GM12878 (cell line): ENCODE measurements around the gene MMP20. TPM values are rescaled to one million over a fixed set of nuclear protein-coding genes. Genes with fewer than 3 reads are reported as not detected.

Experiments used
- ATAC-seq: fragments of 200-7000 bp; cut with Tn5 transposase; 3 replicates; pipeline ENCODE4 v1.9.1; 2020; ENCODE audit warnings: mild to moderate bottlenecking, moderate library complexity
- BruUV-seq: library from RNA; stranded (reverse); fragments of 400-500 nt; replicated peaks from 2 replicates; lab custom pipeline; 2021; lab: Mats Ljungman, UMichigan
- CTCF ChIA-PET: fragments of 300-600 bp; sonication (Branson Sonifier 250); formaldehyde crosslinking; extraction: SDS; loops from one replicate; lab custom pipeline; 2021; ENCODE audit warnings: inconsistent platforms; lab: Yijun Ruan, JAX
- POLR2A ChIA-PET: fragments of 350-600 bp; formaldehyde crosslinking; extraction: SDS; loops from one replicate; lab custom pipeline; 2021; ENCODE audit warnings: inconsistent platforms; lab: Charles Lee
- RAD21 ChIA-PET: fragments of 300-600 bp; sonication (Branson Sonifier 250); formaldehyde crosslinking; loops from one replicate; lab custom pipeline; 2023; ENCODE audit warnings: antibody characterized with exemption; ENCODE audit not compliant: unreplicated experiment; lab: Charles Lee
- SMC1A ChIA-PET: fragments of 300-600 bp; sonication (Branson Sonifier 250); formaldehyde crosslinking; loops from one replicate; lab custom pipeline; 2023; ENCODE audit not compliant: unreplicated experiment, uncharacterized antibody; lab: Charles Lee
- DNase-seq: peaks from one replicate; pipeline ENCODE4 v3.0.0-alpha.2; 2011; ENCODE audit warnings: low read depth, low spot score
- FAIRE-seq: peaks from 3 replicates; lab custom pipeline; 2011; peaks lifted over from hg19 to GRCh38; lab: Jason Lieb, UNC
- H2AFZ ChIP-seq: 2 replicates; pipeline ENCODE4 v1.6.0; 2011; ENCODE audit warnings: low read depth, low read length, control low read depth; ENCODE audit not compliant: control insufficient read depth
- H3K27ac ChIP-seq: 2 replicates; pipeline ENCODE4 v1.5.1; 2011; ENCODE audit warnings: control low read depth; ENCODE audit not compliant: control insufficient read depth, insufficient read depth
- H3K27me3 ChIP-seq, 2 experiments: replicated peaks in 1 of 2; 2 replicates each; pipeline versions ENCODE4 v1.6.0 to v1.6.1; 2011; ENCODE audit warnings: low read length in 1 of 2; ENCODE audit not compliant: control insufficient read depth in 2 of 2, insufficient read depth in 2 of 2
- H3K36me3 ChIP-seq, 2 experiments: 2 replicates each; pipeline ENCODE4 v1.5.1; 2011; ENCODE audit warnings: low read length in 1 of 2; ENCODE audit not compliant: control insufficient read depth in 2 of 2, insufficient read depth in 2 of 2
- H3K4me1 ChIP-seq: 2 replicates; pipeline ENCODE4 v1.6.1; 2011; ENCODE audit warnings: mild to moderate bottlenecking, low read length, moderate library complexity, mixed read lengths; ENCODE audit not compliant: control insufficient read depth, insufficient read depth
- H3K4me2 ChIP-seq: 2 replicates; pipeline ENCODE4 v1.6.0; 2011; ENCODE audit warnings: control low read depth; ENCODE audit not compliant: control insufficient read depth, insufficient read depth
- H3K4me3 ChIP-seq: fragments of 200-600 bp; sonication (generic); 2 replicates; pipeline ENCODE4 v1.5.1; 2016
- H3K79me2 ChIP-seq: 2 replicates; pipeline ENCODE4 v1.6.0; 2011; ENCODE audit warnings: low read length; ENCODE audit not compliant: control insufficient read depth, insufficient read depth
- H3K9ac ChIP-seq: 2 replicates; pipeline ENCODE4 v1.8.0; 2011; ENCODE audit warnings: low read length, control low read depth, mixed read lengths; ENCODE audit not compliant: control insufficient read depth, insufficient read depth
- H3K9me3 ChIP-seq: replicated peaks from 3 replicates; pipeline ENCODE4 v1.5.1; 2011; ENCODE audit warnings: mild to moderate bottlenecking, low read length; ENCODE audit not compliant: control insufficient read depth, insufficient read depth
- H4K20me1 ChIP-seq: 2 replicates; pipeline ENCODE4 v1.6.0; 2011; ENCODE audit not compliant: control insufficient read depth, insufficient read depth
- IKZF1 ChIP-seq: fragments of 450-650 bp; conservative IDR thresholded peaks from 2 replicates; pipeline ENCODE4 v1.6.1; 2017; ENCODE audit warnings: antibody characterized with exemption, mild to moderate bottlenecking
- IKZF2 ChIP-seq, 2 experiments: fragments of 450-650 bp; IDR thresholded peaks; 2 replicates each; pipeline ENCODE4 v1.6.1; 2017; ENCODE audit warnings: mild to moderate bottlenecking in 2 of 2, moderate library complexity in 2 of 2
- MEF2A ChIP-seq: IDR thresholded peaks from 2 replicates; pipeline ENCODE4 v1.6.1; 2011; ENCODE audit warnings: low read depth, mild to moderate bottlenecking, low read length, moderate library complexity; ENCODE audit not compliant: insufficient read depth
- POLR2A ChIP-seq: IDR thresholded peaks from 2 replicates; pipeline ENCODE4 v1.6.1; 2011; ENCODE audit warnings: low read depth, mild to moderate bottlenecking, low read length
- RUNX3 ChIP-seq: IDR thresholded peaks from 2 replicates; pipeline ENCODE4 v1.6.1; 2012; ENCODE audit warnings: low read length, inconsistent platforms
- SPI1 ChIP-seq: IDR thresholded peaks from 2 replicates; pipeline ENCODE4 v1.6.1; 2011; ENCODE audit warnings: low read depth, mild to moderate bottlenecking, low read length, moderate library complexity, borderline replicate concordance; ENCODE audit not compliant: insufficient read depth
- SRF ChIP-seq, 2 experiments: IDR thresholded peaks; 2 replicates each; pipeline ENCODE4 v1.6.1; 2011; ENCODE audit warnings: low read depth in 2 of 2, low read length in 2 of 2, mild to moderate bottlenecking in 1 of 2, moderate library complexity in 1 of 2
- STAT3 ChIP-seq: IDR thresholded peaks from 2 replicates; pipeline ENCODE4 v1.6.1; 2011; ENCODE audit warnings: low read depth, low read length, improper control_type of control experiment
- WGBS: methylation state at CpG from one replicate; pipeline ENCODE4 v1.1.6; 2016; ENCODE audit warnings: low lambda C conversion rate; ENCODE audit not compliant: insufficient replicate concordance, insufficient coverage; ENCODE audit errors: missing lambda C conversion rate; 5-methylcytosine and 5-hydroxymethylcytosine counted together
- in situ Hi-C: fragments of 300-500 bp; cut with MboI; formaldehyde crosslinking; loops from 9 replicates; pipeline ENCODE4 v1.14.3; 2018; ENCODE audit warnings: mixed read lengths
- intact Hi-C: fragments of 100-400 bp; cut with micrococcal nuclease; formaldehyde crosslinking; loops from one replicate; pipeline ENCODE4 v1.14.2; 2022; ENCODE audit not compliant: unreplicated experiment
- polyA plus RNA-seq, 11 experiments: library from polyadenylated mRNA; depleted of rRNA in 4 of 11; unstranded in 6 of 11; stranded (reverse) in 5 of 11; fragments of >200 nt; fragmentation: Nextera tagmentation in 4 of 11; fragmentation: Illumina TruSeq in 1 of 11; extraction: Ambion mirVana in 4 of 11; extraction: Trizol in 1 of 11; gene quantifications; 1 replicate in 1 of 11; 2 replicates in 10 of 11; pipeline versions ENCODE4 v1.2.1 to v1.2.3, GENCODE V29; 2011 to 2016; ENCODE audit warnings: inconsistent platforms in 2 of 11, missing spikeins in 2 of 11, low read depth in 1 of 11
- total RNA-seq, 4 experiments: library from RNA; depleted of rRNA in 3 of 4; stranded (reverse); fragments of >200 nt in 3 of 4; fragmentation: Illumina TruSeq in 1 of 4; extraction: Trizol in 1 of 4; gene quantifications; 2 replicates each; pipeline versions ENCODE4 v1.2.1 to v1.2.3, GENCODE V29; 2013 to 2021
- TF ChIP-seq, protein P1 (sequence below): fragments of 450-650 bp; IDR thresholded peaks from 2 replicates; pipeline ENCODE4 v1.6.1; 2017; ENCODE audit warnings: mild to moderate bottlenecking, moderate library complexity
- TF ChIP-seq, protein P2 (sequence below): IDR thresholded peaks from 2 replicates; pipeline ENCODE4 v1.6.1; 2012; ENCODE audit warnings: low read depth, low read length, improper control_type of control experiment
- TF ChIP-seq, protein P3 (sequence below): fragments of 450-650 bp; IDR thresholded peaks from 2 replicates; pipeline ENCODE4 v1.6.1; 2017; ENCODE audit warnings: mild to moderate bottlenecking, low read depth, inconsistent platforms; ENCODE audit not compliant: poor library complexity, severe bottlenecking
- TF ChIP-seq, protein P4 (sequence below), 3 experiments: IDR thresholded peaks in 2 of 3; conservative IDR thresholded peaks in 1 of 3; 2 replicates each; pipeline ENCODE4 v1.5.1; 2011; ENCODE audit warnings: low read depth in 3 of 3, low read length in 3 of 3, mild to moderate bottlenecking in 3 of 3, control low read depth in 2 of 3, moderate library complexity in 2 of 3, inconsistent platforms in 1 of 3, mixed read lengths in 1 of 3; ENCODE audit not compliant: control insufficient read depth in 2 of 3, insufficient read depth in 1 of 3; ENCODE audit errors: extremely low read depth in 1 of 3

Gene MMP20
- total and polyA plus RNA-seq, 10 of the 15 experiments (the other 5 are each of a cell fraction or from before 2014, with no cell fraction given), result 0.10 to 0.57 (median 0.19) TPM; not detected in 2

DNA sequence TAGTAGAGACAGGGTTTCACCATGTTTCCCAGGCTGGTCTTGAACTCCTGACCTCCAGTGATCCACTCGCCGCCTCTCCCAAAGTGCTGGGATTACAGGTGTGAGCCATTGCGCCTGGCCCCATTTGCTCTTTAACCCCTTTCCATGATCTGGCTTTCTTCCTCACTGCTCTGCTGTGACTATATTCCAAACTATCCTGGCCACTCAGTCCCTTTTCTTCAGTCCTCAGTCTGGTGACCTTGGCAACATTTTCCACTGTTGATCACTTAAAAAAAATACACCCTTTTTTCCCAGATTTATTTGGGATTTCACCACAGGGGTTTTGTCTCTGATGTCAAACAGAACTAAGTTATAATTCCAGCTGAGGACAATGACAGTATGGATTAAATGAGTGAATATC lies 24.5 kb downstream of the MMP20 start (continued):
- TF ChIP-seq, protein P1, sequence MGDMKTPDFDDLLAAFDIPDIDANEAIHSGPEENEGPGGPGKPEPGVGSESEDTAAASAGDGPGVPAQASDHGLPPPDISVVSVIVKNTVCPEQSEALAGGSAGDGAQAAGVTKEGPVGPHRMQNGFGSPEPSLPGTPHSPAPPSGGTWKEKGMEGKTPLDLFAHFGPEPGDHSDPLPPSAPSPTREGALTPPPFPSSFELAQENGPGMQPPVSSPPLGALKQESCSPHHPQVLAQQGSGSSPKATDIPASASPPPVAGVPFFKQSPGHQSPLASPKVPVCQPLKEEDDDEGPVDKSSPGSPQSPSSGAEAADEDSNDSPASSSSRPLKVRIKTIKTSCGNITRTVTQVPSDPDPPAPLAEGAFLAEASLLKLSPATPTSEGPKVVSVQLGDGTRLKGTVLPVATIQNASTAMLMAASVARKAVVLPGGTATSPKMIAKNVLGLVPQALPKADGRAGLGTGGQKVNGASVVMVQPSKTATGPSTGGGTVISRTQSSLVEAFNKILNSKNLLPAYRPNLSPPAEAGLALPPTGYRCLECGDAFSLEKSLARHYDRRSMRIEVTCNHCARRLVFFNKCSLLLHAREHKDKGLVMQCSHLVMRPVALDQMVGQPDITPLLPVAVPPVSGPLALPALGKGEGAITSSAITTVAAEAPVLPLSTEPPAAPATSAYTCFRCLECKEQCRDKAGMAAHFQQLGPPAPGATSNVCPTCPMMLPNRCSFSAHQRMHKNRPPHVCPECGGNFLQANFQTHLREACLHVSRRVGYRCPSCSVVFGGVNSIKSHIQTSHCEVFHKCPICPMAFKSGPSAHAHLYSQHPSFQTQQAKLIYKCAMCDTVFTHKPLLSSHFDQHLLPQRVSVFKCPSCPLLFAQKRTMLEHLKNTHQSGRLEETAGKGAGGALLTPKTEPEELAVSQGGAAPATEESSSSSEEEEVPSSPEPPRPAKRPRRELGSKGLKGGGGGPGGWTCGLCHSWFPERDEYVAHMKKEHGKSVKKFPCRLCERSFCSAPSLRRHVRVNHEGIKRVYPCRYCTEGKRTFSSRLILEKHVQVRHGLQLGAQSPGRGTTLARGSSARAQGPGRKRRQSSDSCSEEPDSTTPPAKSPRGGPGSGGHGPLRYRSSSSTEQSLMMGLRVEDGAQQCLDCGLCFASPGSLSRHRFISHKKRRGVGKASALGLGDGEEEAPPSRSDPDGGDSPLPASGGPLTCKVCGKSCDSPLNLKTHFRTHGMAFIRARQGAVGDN, result no peak
- TF ChIP-seq SPI1 (no peak), POLR2A (no peak)

DNA sequence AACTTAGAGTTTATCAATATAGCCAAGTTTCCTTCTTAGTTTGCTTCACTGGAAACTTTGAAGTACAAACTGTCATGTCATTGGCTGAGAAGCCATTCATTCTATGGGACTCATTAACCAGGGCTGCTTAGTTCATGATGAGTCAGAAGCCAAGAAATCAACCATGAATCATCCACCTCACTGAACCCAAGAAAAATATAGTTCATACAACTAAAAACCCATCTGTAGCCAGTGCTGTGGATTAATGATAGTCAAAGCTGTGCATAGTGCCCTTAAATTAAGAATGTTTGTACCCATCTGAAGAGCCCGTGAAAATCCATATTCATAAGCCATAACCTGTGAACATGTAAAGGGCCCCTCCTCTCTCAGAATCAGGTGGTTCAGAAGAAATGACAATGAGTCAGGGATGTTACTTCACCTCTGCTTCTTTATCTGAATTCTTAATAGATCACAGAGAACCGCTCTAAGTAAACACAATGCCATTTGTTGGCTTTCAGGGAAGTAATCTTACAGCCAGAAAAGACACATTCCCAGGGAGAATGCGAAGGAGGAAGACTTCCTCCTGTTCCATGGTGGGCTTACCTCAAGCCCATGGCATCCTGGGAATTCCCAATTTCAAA lies 25.4 kb downstream of the MMP20 start:
- Histone ChIP-seq H3K36me3 (no peaks in the 10 kb centered on the region), H3K4me3 (no peak overlapping the region), H3K4me1 (peaks cover 3% of the 10 kb centered on the region; the same call in 1 of the 2 replicates), H3K9ac (no peak overlapping the region), H3K79me2 (no peaks in the 10 kb centered on the region), H2AFZ (no peak overlapping the region), H3K27me3 (no peaks in the 10 kb centered on the region), H3K4me2 (no peak overlapping the region), H3K27ac (0 out of 2 replicates have a peak overlapping the region, but pooled peaks have one; percentile 16), H3K9me3 (no peaks in the 10 kb centered on the region; the same call in 2 of the 3 replicates), H4K20me1 (no peaks in the 10 kb centered on the region)
- 19% methylated on average over 3 of the region's 3 CpGs for WGBS
- DNase-seq, result no peak
- RAD21 ChIA-PET, result interaction anchor here (0.9 to 9.6 kb wide), 6 partner anchors 12 to 54 kb away, joined by 5 to 94 read pairs (median 10); no protein-coding TSS in a partner anchor
- BruUV-seq, result TSS peak; percentile 89
- CTCF ChIA-PET, result interaction anchor here (0.8 to 11.7 kb wide), 6 partner anchors 9 to 336 kb away, joined by 3 to 130 read pairs (median 3); no protein-coding TSS in a partner anchor
- SMC1A ChIA-PET, result interaction anchor here (0.7 to 19.4 kb wide), 11 partner anchors 8 to 254 kb away, joined by 3 to 399 read pairs (median 4); no protein-coding TSS in a partner anchor
- POLR2A ChIA-PET, result interaction anchor here (0.7 to 1.3 kb wide), 5 partner anchors 9 to 47 kb away, joined by 3 to 6 read pairs (median 4); no protein-coding TSS in a partner anchor
- intact Hi-C loops (loop anchor here (1.0 to 2.0 kb wide), 3 partner anchors 10 to 53 kb away; no protein-coding TSS in a partner anchor), in situ Hi-C loops (no loop called here)
- FAIRE-seq, result peak; percentile 56
- ATAC-seq, result peak; percentile 94
- TF ChIP-seq IKZF2 (IDR thresholded peaks at IDR 0.05) (peak in 1 of 2 experiments; percentile 15; a peak in 2 of 4 replicates), MEF2A (no peak), SRF (IDR thresholded peaks at IDR 0.05; ENCODE audit: low read depth in 2 of 2, low read length in 2 of 2) (no peak), STAT3 (0 out of 2 replicates have a peak, but pooled peaks have one; percentile 69), RUNX3 (peak; percentile 30; the same call in 1 of the 2 replicates), IKZF1 (peak; percentile 33; the same call in 1 of the 2 replicates)
- TF ChIP-seq, protein P2, sequence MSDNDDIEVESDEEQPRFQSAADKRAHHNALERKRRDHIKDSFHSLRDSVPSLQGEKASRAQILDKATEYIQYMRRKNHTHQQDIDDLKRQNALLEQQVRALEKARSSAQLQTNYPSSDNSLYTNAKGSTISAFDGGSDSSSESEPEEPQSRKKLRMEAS, result no peak
- TF ChIP-seq, protein P3, sequence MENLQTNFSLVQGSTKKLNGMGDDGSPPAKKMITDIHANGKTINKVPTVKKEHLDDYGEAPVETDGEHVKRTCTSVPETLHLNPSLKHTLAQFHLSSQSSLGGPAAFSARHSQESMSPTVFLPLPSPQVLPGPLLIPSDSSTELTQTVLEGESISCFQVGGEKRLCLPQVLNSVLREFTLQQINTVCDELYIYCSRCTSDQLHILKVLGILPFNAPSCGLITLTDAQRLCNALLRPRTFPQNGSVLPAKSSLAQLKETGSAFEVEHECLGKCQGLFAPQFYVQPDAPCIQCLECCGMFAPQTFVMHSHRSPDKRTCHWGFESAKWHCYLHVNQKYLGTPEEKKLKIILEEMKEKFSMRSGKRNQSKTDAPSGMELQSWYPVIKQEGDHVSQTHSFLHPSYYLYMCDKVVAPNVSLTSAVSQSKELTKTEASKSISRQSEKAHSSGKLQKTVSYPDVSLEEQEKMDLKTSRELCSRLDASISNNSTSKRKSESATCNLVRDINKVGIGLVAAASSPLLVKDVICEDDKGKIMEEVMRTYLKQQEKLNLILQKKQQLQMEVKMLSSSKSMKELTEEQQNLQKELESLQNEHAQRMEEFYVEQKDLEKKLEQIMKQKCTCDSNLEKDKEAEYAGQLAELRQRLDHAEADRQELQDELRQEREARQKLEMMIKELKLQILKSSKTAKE, result peak; percentile 46
- TF ChIP-seq, protein P4, sequence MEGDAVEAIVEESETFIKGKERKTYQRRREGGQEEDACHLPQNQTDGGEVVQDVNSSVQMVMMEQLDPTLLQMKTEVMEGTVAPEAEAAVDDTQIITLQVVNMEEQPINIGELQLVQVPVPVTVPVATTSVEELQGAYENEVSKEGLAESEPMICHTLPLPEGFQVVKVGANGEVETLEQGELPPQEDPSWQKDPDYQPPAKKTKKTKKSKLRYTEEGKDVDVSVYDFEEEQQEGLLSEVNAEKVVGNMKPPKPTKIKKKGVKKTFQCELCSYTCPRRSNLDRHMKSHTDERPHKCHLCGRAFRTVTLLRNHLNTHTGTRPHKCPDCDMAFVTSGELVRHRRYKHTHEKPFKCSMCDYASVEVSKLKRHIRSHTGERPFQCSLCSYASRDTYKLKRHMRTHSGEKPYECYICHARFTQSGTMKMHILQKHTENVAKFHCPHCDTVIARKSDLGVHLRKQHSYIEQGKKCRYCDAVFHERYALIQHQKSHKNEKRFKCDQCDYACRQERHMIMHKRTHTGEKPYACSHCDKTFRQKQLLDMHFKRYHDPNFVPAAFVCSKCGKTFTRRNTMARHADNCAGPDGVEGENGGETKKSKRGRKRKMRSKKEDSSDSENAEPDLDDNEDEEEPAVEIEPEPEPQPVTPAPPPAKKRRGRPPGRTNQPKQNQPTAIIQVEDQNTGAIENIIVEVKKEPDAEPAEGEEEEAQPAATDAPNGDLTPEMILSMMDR (IDR thresholded peaks at IDR 0.05 in 2 of 3, conservative IDR thresholded peaks at IDR 0.05 in 1 of 3; ENCODE audit: control insufficient read depth in 2 of 3, extremely low read depth in 1 of 3, insufficient read depth in 1 of 3, low read depth in 3 of 3, low read length in 3 of 3), result no peak
